ENCODE data around the gene LAMC2.

GRCh38 chr1:183231545-183231944, 45.5 kb downstream of the LAMC2 start:
- no peak for TF ChIP-seq EP300 (IDR thresholded peaks at IDR 0.05)
- no peak for TF ChIP-seq CTCF (IDR thresholded peaks at IDR 0.05)
- no peak for TF ChIP-seq POLR2A (IDR thresholded peaks at IDR 0.05)

All from ovary (tissue), 3 donors.